Esophagus squamous epithelium (tissue), 5 donors: ENCODE results near the gene POM121L2. TPM values are rescaled to one million over a fixed set of nuclear protein-coding genes. Genes with fewer than 3 reads are reported as not detected.
"Not testable (repeated sequence)": the region's sequence is repeated elsewhere in the genome, so short reads cannot be mapped to it uniquely, and the experiment has no call there.

ENCODE experiments used
- DNase-seq: peaks from one replicate; lab custom pipeline; 2025; lab: John Stamatoyannopoulos, UW
- H3K27ac ChIP-seq, 4 donors: fragments of 200-600 bp; sonication (generic); one replicate each; pipeline ENCODE4 v1.5.1; 2016 to 2019; ENCODE audit warnings: mild to moderate bottlenecking in 1 of 4
- H3K27me3 ChIP-seq, 4 donors: fragments of 200-600 bp; sonication (generic); 1 replicate in 3 of 4; 2 replicates in 1 of 4; pipeline versions ENCODE4 v1.5.1 to v1.6.0; 2017 to 2021; ENCODE audit warnings: antibody characterized with exemption in 1 of 4
- H3K36me3 ChIP-seq, 3 donors: fragments of 200-600 bp; sonication (generic); one replicate each; pipeline ENCODE4 v1.5.1; 2016 to 2019
- H3K4me1 ChIP-seq, 3 donors: fragments of 200-600 bp; sonication (generic); one replicate each; pipeline ENCODE4 v1.5.1; 2017 to 2019
- H3K4me3 ChIP-seq, 4 donors: fragments of 200-600 bp; sonication (generic); 1 replicate in 3 of 4; 2 replicates in 1 of 4; pipeline ENCODE4 v1.5.1; 2016 to 2019; ENCODE audit warnings: mild to moderate bottlenecking in 2 of 4, moderate library complexity in 1 of 4
- H3K9me3 ChIP-seq, 3 donors: fragments of 200-600 bp; sonication (generic); one replicate each; pipeline ENCODE4 v1.5.1; 2016 to 2019
- POLR2A ChIP-seq, 4 donors: fragments of 450-650 bp; IDR thresholded peaks; one replicate each; pipeline ENCODE4 v1.6.1; 2017; ENCODE audit warnings: antibody characterized with exemption in 4 of 4, mild to moderate bottlenecking in 4 of 4, moderate library complexity in 3 of 4
- WGBS, 2 donors: methylation state at CpG; one replicate each; pipeline ENCODE4 v1.1.5; 2018; 5-methylcytosine and 5-hydroxymethylcytosine counted together
- intact Hi-C: fragments of 100-400 bp; cut with DNase I; formaldehyde crosslinking; loops from one replicate; pipeline ENCODE4 v1.15.0; 2022
- total RNA-seq, 4 donors: library from RNA; depleted of rRNA; stranded (reverse); fragments of >200 nt; gene quantifications; one replicate each; pipeline ENCODE4 v1.1.0, GENCODE V29; 2016
- TF ChIP-seq, protein P1 (sequence below), 6 experiments: fragments of 450-650 bp in 4 of 6; fragments of 200-600 bp in 2 of 6; sonication (generic) in 2 of 6; IDR thresholded peaks; one replicate each; pipeline ENCODE4 v1.5.1; 2016 to 2019; ENCODE audit warnings: antibody characterized with exemption in 6 of 6, mild to moderate bottlenecking in 4 of 6, moderate library complexity in 4 of 6
- donor health status: DM: yes; HTN: yes; CAD: no.

Gene POM121L2
- total RNA-seq, 4 donors from 2014 or later: not detected

GRCh38 chr6:27275025-27275956 is 36.8 kb downstream of the POM121L2 start:
- DNase-seq: no peak
- Histone ChIP-seq H3K36me3 (no peaks in the 10 kb centered on the region), H3K4me3 (no peak overlapping the region), H3K27me3 (peaks cover 0 to 90% (median 10%) of the 10 kb centered on the region in 4 donors), H3K27ac (no peak overlapping the region), H3K9me3 (no peaks in the 10 kb centered on the region), H3K4me1 (peaks cover 0 to 9% (median 4%) of the 10 kb centered on the region in 3 donors)
- intact Hi-C loops: no loop called here
- WGBS, 2 donors: 24% methylated on average over 36 of the region's 36 CpGs
- TF ChIP-seq, protein P1, sequence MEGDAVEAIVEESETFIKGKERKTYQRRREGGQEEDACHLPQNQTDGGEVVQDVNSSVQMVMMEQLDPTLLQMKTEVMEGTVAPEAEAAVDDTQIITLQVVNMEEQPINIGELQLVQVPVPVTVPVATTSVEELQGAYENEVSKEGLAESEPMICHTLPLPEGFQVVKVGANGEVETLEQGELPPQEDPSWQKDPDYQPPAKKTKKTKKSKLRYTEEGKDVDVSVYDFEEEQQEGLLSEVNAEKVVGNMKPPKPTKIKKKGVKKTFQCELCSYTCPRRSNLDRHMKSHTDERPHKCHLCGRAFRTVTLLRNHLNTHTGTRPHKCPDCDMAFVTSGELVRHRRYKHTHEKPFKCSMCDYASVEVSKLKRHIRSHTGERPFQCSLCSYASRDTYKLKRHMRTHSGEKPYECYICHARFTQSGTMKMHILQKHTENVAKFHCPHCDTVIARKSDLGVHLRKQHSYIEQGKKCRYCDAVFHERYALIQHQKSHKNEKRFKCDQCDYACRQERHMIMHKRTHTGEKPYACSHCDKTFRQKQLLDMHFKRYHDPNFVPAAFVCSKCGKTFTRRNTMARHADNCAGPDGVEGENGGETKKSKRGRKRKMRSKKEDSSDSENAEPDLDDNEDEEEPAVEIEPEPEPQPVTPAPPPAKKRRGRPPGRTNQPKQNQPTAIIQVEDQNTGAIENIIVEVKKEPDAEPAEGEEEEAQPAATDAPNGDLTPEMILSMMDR (IDR thresholded peaks at IDR 0.05): no peak
- TF ChIP-seq POLR2A (IDR thresholded peaks at IDR 0.05): no peak

DNA sequence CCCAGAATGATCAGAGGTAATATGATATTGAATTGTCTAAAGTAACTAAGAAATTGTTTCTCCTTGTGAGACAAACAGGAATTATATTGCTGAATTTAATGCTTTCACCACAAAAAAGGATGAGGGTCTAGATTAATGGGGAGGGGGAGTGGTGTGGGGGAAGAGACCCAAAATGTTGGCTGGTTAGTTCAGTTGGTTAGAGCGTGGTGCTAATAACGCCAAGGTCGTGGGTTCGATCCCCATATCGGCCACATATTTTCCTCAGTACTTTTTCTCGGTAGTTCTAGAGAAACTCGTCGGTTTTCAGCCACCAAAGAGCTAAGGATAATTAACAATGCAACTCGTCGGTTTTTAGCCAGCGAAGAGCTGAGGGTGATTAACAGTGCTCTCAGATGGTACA is 38.3 kb downstream of the POM121L2 start:
- no peak for DNase-seq
- no peak overlapping the region for H3K4me3 ChIP-seq
- 61 to 70% methylated on average over 11 of the region's 11 CpGs for WGBS, 2 donors
- H3K9me3 ChIP-seq: no peaks in the 10 kb centered on the region
- H3K27ac ChIP-seq: no peak overlapping the region
- no peaks in the 10 kb centered on the region for H3K36me3 ChIP-seq
- TF ChIP-seq, protein P1 (IDR thresholded peaks at IDR 0.05): no peak
- no peak for TF ChIP-seq POLR2A (IDR thresholded peaks at IDR 0.05)
- intact Hi-C loops: no loop called here
- no peaks in the 10 kb centered on the region for H3K4me1 ChIP-seq
- H3K27me3 ChIP-seq: peaks cover 0 to 89% (median 6%) of the 10 kb centered on the region in 4 donors

GRCh38 chr6:27268803-27269202 is 43.3 kb downstream of the POM121L2 start:
- no peak for DNase-seq
- WGBS, 2 donors: 77 to 79% methylated on average over 11 to 13 of the region's 14 CpGs
- Histone ChIP-seq H3K36me3 (no peaks in the 10 kb centered on the region), H3K4me1 (no peaks in the 10 kb centered on the region), H3K9me3 (no peaks in the 10 kb centered on the region), H3K27ac (no peak overlapping the region), H3K4me3 (no peak overlapping the region), H3K27me3 (peaks cover 0 to 86% (median 5%) of the 10 kb centered on the region in 4 donors)
- intact Hi-C loops: no loop called here
- TF ChIP-seq POLR2A (IDR thresholded peaks at IDR 0.05): no peak
- TF ChIP-seq, protein P1 (IDR thresholded peaks at IDR 0.05): no peak

DNA sequence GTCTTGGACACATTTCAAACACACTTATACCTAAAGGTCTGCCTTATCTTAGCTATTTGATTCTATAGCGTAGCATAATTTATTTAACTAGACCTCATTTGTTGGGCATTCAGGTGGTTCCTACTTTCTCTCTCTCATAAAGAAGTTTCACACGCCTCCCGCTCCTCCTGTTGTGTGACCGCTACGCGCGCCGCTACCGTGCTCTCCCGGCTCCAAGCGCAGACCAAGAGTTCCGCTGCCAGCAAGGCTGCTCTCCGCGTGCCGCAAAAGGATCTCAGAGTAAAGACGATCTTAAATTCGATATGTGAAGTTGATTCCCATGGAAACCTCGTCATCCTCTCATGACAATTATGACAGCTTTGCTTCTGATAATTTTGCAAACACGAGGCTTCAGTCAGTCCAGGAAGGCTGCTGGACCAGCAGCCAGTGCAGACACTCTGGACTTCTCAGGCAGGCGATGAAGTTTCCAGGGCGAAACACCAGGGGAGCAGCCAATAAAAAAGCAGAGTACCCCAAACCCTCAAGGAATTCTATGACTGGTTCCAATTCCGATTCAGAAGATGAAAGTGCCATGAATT is 44.1 kb downstream of the POM121L2 start:
- Histone ChIP-seq H3K27me3 (peaks cover 0 to 86% (median 5%) of the 10 kb centered on the region in 4 donors), H3K36me3 (no peaks in the 10 kb centered on the region), H3K4me3 (no peak overlapping the region), H3K27ac (no peak overlapping the region), H3K9me3 (no peaks in the 10 kb centered on the region), H3K4me1 (no peaks in the 10 kb centered on the region)
- no peak for DNase-seq
- 22 to 24% methylated on average over 18 to 21 of the region's 22 CpGs for WGBS, 2 donors
- intact Hi-C loops: no loop called here
- TF ChIP-seq, protein P1 (IDR thresholded peaks at IDR 0.05): no peak
- TF ChIP-seq POLR2A (IDR thresholded peaks at IDR 0.05): no peak

DNA sequence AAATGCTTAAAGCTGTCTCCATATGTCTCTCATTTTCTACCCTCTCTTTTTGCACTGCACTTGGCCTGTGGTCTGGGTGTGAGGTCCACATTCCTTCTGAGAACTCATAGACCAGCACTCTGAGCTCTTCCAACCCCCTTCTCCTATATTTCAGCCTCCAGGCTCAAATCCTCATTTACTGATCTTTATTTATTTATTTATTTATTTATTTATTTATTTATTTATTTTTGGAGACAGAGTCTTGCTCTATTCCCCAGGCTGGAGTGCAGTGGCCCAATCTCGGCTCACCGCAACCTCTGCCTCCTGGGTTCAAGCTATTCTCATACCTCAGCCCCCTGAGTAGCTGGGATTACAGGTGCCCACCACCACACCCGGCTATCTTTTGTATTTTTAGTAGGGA is 45.1 kb downstream of the POM121L2 start:
- H3K36me3 ChIP-seq, H3K9me3 ChIP-seq, H3K4me1 ChIP-seq, intact Hi-C loops, DNase-seq, H3K4me3 ChIP-seq, H3K27ac ChIP-seq: not testable (repeated sequence)
- H3K27me3 ChIP-seq: peaks cover 0 to 87% (median 5%) of the 10 kb centered on the region in 4 donors
- WGBS, 2 donors: 67 to 83% methylated on average over 1 to 3 of the region's 3 CpGs
